ENCODE measurements around the gene SLC17A7. TPM values are rescaled to one million over a fixed set of nuclear protein-coding genes. Genes with fewer than 3 reads are reported as not detected.

The SLC17A7 gene
- total and polyA plus RNA-seq, 10 donors = 0.07 to 0.13 (median 0.10) TPM; not detected in 5

- peak overlapping the region; percentile 68 to 96 (median 92) for H3K27ac ChIP-seq
- peak; percentile 84 for DNase-seq
- intact Hi-C loops (cut with DNase I; ENCODE audit: low total_unique reads) = no loop called here
- WGBS, 5 donors = 62 to 67% (median 65%) methylated on average over 23 of the region's 23 CpGs
- H3K36me3 ChIP-seq = peaks cover 2 to 78% (median 37%) of the 10 kb centered on the region in 6 donors
- H3K4me3 ChIP-seq = peak overlapping the region in 5 of 8 donors; percentile 5 to 93 (median 76)
- H3K9me3 ChIP-seq = no peaks in the 10 kb centered on the region
- peaks cover 21 to 49% (median 41%) of the 10 kb centered on the region in 6 donors for H3K4me1 ChIP-seq
- H3K27me3 ChIP-seq (replicated peaks in 1 of 7) = no peaks in the 10 kb centered on the region
- TF ChIP-seq, protein P1, sequence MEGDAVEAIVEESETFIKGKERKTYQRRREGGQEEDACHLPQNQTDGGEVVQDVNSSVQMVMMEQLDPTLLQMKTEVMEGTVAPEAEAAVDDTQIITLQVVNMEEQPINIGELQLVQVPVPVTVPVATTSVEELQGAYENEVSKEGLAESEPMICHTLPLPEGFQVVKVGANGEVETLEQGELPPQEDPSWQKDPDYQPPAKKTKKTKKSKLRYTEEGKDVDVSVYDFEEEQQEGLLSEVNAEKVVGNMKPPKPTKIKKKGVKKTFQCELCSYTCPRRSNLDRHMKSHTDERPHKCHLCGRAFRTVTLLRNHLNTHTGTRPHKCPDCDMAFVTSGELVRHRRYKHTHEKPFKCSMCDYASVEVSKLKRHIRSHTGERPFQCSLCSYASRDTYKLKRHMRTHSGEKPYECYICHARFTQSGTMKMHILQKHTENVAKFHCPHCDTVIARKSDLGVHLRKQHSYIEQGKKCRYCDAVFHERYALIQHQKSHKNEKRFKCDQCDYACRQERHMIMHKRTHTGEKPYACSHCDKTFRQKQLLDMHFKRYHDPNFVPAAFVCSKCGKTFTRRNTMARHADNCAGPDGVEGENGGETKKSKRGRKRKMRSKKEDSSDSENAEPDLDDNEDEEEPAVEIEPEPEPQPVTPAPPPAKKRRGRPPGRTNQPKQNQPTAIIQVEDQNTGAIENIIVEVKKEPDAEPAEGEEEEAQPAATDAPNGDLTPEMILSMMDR (IDR thresholded peaks at IDR 0.05 in 8 of 11, conservative IDR thresholded peaks at IDR 0.05 in 3 of 11) = no peak
- no peak for TF ChIP-seq POLR2AphosphoS5 (IDR thresholded peaks at IDR 0.05)
- no peak for TF ChIP-seq POLR2A (IDR thresholded peaks at IDR 0.05)
Observed at GRCh38 chr19:49486710-49487276, 45.5 kb upstream of the SLC17A7 start.

- intact Hi-C loops (cut with DNase I; ENCODE audit: low total_unique reads) = no loop called here
Observed at GRCh38 chr19:49486232-49486631, 44.9 kb upstream of the SLC17A7 start.

GRCh38 chr19:49481020-49481683, 39.8 kb upstream of the SLC17A7 start:
- 83 to 92% (median 89%) methylated on average over 7 of the region's 7 CpGs for WGBS, 5 donors
- no peak for DNase-seq

More at GRCh38 chr19:49486232-49486631, 44.9 kb upstream of the SLC17A7 start:
- no peaks in the 10 kb centered on the region for H3K27me3 ChIP-seq (replicated peaks in 1 of 7)
- H3K9me3 ChIP-seq = no peaks in the 10 kb centered on the region
- H3K36me3 ChIP-seq = peaks cover 0 to 78% (median 31%) of the 10 kb centered on the region in 6 donors
- H3K27ac ChIP-seq = peak overlapping the region in 6 of 8 donors; percentile 89 to 96 (median 93)
- TF ChIP-seq POLR2A (IDR thresholded peaks at IDR 0.05) (no peak), POLR2AphosphoS5 (IDR thresholded peaks at IDR 0.05) (no peak)
- TF ChIP-seq, protein P1 (IDR thresholded peaks at IDR 0.05 in 8 of 11, conservative IDR thresholded peaks at IDR 0.05 in 3 of 11) = no peak
- H3K4me3 ChIP-seq = no peak overlapping the region
- H3K4me1 ChIP-seq = peaks cover 21 to 45% (median 40%) of the 10 kb centered on the region in 6 donors
- WGBS, 5 donors = 91 to 96% (median 94%) methylated on average over 7 of the region's 7 CpGs
- no peak for DNase-seq

More at GRCh38 chr19:49481020-49481683, 39.8 kb upstream of the SLC17A7 start:
- Histone ChIP-seq H3K9me3 (no peaks in the 10 kb centered on the region), H3K4me3 (no peak overlapping the region), H3K27me3 (replicated peaks in 1 of 7) (no peaks in the 10 kb centered on the region), H3K4me1 (peaks cover 0 to 43% (median 14%) of the 10 kb centered on the region in 6 donors), H3K36me3 (peaks cover 0 to 78% (median 11%) of the 10 kb centered on the region in 6 donors), H3K27ac (no peak overlapping the region)
- TF ChIP-seq POLR2AphosphoS5 (IDR thresholded peaks at IDR 0.05) (no peak), POLR2A (IDR thresholded peaks at IDR 0.05) (no peak)
- TF ChIP-seq, protein P1 (IDR thresholded peaks at IDR 0.05 in 8 of 11, conservative IDR thresholded peaks at IDR 0.05 in 3 of 11) = no peak
- intact Hi-C loops (cut with DNase I; ENCODE audit: low total_unique reads) = no loop called here

Data from spleen (tissue), 11 donors.